CD4-positive, alpha-beta T cell (primary cell): ENCODE results near the gene DTX2. TPM values are rescaled to one million over a fixed set of nuclear protein-coding genes. Genes with fewer than 3 reads are reported as not detected.
"Not testable (repeated sequence)": the region's sequence is repeated elsewhere in the genome, so short reads cannot be mapped to it uniquely, and the experiment has no call there.

Source experiments
- ATAC-seq: fragments of 200-7000 bp; cut with Tn5 transposase; one replicate; pipeline ENCODE4 v1.10.0; 2022; ENCODE audit warnings: mild to moderate bottlenecking; ENCODE audit not compliant: poor library complexity
- CTCF ChIA-PET: fragments of 350-600 bp; sonication (Branson Sonifier 250); formaldehyde crosslinking; loops from one replicate; lab custom pipeline; 2021; ENCODE audit warnings: antibody characterized with exemption, inconsistent platforms; lab: Charles Lee
- POLR2A ChIA-PET: fragments of 350-600 bp; sonication (Branson Sonifier 250); formaldehyde crosslinking; loops from one replicate; lab custom pipeline; 2021; ENCODE audit warnings: antibody characterized with exemption, inconsistent platforms; lab: Charles Lee
- DNase-seq, 14 experiments: peaks; one replicate each; pipeline ENCODE4 v3.0.0-alpha.2; 2013 to 2020; ENCODE audit warnings: mixed read lengths in 2 of 14
- H3K27ac ChIP-seq, 2 donors: one replicate each; pipeline versions ENCODE4 v1.5.1 to v1.7.0; 2013; ENCODE audit warnings: low read length in 2 of 2, low read depth in 1 of 2, mild to moderate bottlenecking in 1 of 2
- H3K27me3 ChIP-seq, 2 experiments: 1 replicate in 1 of 2; 2 replicates in 1 of 2; pipeline versions ENCODE4 v1.6.1 to v1.7.0; 2013; ENCODE audit warnings: low read length in 2 of 2, control low read depth in 1 of 2, mild to moderate bottlenecking in 1 of 2, moderate library complexity in 1 of 2; ENCODE audit not compliant: insufficient read depth in 2 of 2, control insufficient read depth in 1 of 2
- H3K36me3 ChIP-seq: one replicate; pipeline ENCODE4 v1.6.1; 2013; ENCODE audit warnings: low read length, control low read depth; ENCODE audit not compliant: insufficient read depth
- H3K4me1 ChIP-seq: one replicate; pipeline ENCODE4 v1.6.1; 2013; ENCODE audit warnings: low read length, control low read depth; ENCODE audit not compliant: insufficient read depth
- H3K4me3 ChIP-seq: one replicate; pipeline ENCODE4 v1.5.1; 2013; ENCODE audit warnings: mild to moderate bottlenecking, low read length, moderate library complexity
- H3K9me3 ChIP-seq, 2 experiments: 1 replicate in 1 of 2; 2 replicates in 1 of 2; pipeline versions ENCODE4 v1.6.1 to v1.7.0; 2013; ENCODE audit warnings: low read length in 2 of 2, mild to moderate bottlenecking in 2 of 2, control low read depth in 1 of 2, moderate library complexity in 1 of 2; ENCODE audit not compliant: control insufficient read depth in 1 of 2, insufficient read depth in 1 of 2
- H3K27ac Mint-ChIP-seq: one replicate; pipeline ENCODE4 v1.8.0; 2020; ENCODE audit warnings: mixed read lengths
- H3K27me3 Mint-ChIP-seq: one replicate; pipeline ENCODE4 v1.8.0; 2021; ENCODE audit warnings: mixed read lengths
- H3K36me3 Mint-ChIP-seq: one replicate; pipeline ENCODE4 v1.8.0; 2021; ENCODE audit warnings: low read depth, mixed read lengths
- H3K4me1 Mint-ChIP-seq: one replicate; pipeline ENCODE4 v1.8.0; 2021; ENCODE audit warnings: low read depth, mixed read lengths
- H3K4me3 Mint-ChIP-seq: one replicate; pipeline ENCODE4 v1.8.0; 2020; ENCODE audit warnings: mild to moderate bottlenecking, mixed read lengths
- H3K9me3 Mint-ChIP-seq: one replicate; pipeline ENCODE4 v1.8.0; 2020; ENCODE audit warnings: mixed read lengths
- intact Hi-C, 2 experiments: fragments of 100-400 bp; cut with DNase I in 1 of 2; cut with micrococcal nuclease in 1 of 2; formaldehyde crosslinking; loops; one replicate each; pipeline versions ENCODE4 v1.15.1 to v1.9.0; 2023 to 2025; cut with DNase I, micrococcal nuclease
- polyA plus RNA-seq, 2 donors: library from polyadenylated mRNA; unstranded; fragments of 120-200 nt; gene quantifications; one replicate each; pipeline ENCODE4 v1.2.1, GENCODE V29; 2013
- total RNA-seq, 174 experiments: library from RNA in 2 of 174; stranded (reverse) in 2 of 174; gene quantifications; one replicate each; pipeline ENCODE4 v1.2.3 and lab custom pipeline; 2021 to 2026
- TF ChIP-seq, protein P1 (sequence below): fragments of 200-600 bp; IDR thresholded peaks from one replicate; pipeline ENCODE4 v1.8.0; 2022; ENCODE audit warnings: antibody characterized with exemption, mild to moderate bottlenecking

The DTX2 gene
- total RNA-seq (10 to 100 TPM; 18.2 to 19.2 TPM), total RNA-seq (lab: John Stamatoyannopoulos, UW) (3.9 to 32.1 (median 12.2) reads per million in 172 experiments)
- polyA plus RNA-seq (2013, experiment 1 of 2), result 14.4 TPM
- polyA plus RNA-seq (2013, experiment 2 of 2), result 17.3 TPM

DNA sequence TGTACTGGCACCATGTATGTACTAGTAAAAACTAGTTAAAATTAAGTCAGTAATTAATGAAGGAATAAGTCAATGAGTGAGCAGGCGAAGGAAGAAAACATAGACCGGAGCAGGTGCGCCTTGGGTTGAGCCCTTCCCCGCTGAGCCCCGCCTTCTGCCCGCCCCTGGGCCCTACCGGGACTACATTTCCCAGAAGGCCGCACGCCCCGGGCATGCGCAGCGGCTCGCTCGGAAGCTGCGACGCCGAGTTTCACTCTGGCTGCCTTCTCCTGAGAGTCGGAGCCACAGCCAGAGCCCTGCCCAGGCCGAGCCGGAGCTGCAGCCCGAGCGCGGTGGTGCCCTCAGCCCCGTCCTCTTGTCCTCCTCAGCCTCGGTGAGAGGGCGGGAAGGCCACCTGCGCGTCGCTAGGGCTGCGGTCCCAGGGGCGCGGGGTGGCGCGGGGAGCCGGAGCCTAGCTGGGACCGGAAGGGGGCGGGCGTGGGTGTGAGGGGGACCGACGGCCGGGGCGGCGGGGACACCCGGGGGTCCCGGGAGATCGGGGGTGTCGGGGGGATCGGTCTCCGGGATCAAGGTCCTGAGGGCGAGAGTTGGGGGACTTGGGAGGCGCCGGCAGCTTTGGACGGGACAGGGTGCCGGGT is at the start of gene DTX2:
Gene DTX2 (plus strand): TSS at position 246 of the 638 bp plus-strand sequence. CDS start 18,801 bp downstream, outside the sequence.
- DNase-seq, result peak in 10 of 14 experiments; percentile 30 to 58 (median 46)
- CTCF ChIA-PET, H3K27ac ChIP-seq, H3K4me1 ChIP-seq, H3K27me3 Mint-ChIP-seq, H3K36me3 Mint-ChIP-seq, H3K9me3 Mint-ChIP-seq, H3K9me3 ChIP-seq, H3K27me3 ChIP-seq, H3K36me3 ChIP-seq, intact Hi-C loops, H3K27ac Mint-ChIP-seq, POLR2A ChIA-PET, H3K4me1 Mint-ChIP-seq: not testable (repeated sequence)
- peak; percentile 97 for ATAC-seq
- H3K4me3 Mint-ChIP-seq, result peak within 1 kb of the TSS; percentile 54
- H3K4me3 ChIP-seq, result peak within 1 kb of the TSS; percentile 30

GRCh38 chr7:76412249-76412648 is 49.3 kb upstream of the DTX2 start:
- POLR2A ChIA-PET, result no interaction called here
- ATAC-seq, result no peak
- no peaks in the 10 kb centered on the region for H3K4me1 ChIP-seq
- Mint-ChIP-seq H3K4me1 (no peaks in the 10 kb centered on the region), H3K36me3 (no peaks in the 10 kb centered on the region), H3K9me3 (no peaks in the 10 kb centered on the region), H3K4me3 (no peak overlapping the region), H3K27ac (no peak overlapping the region), H3K27me3 (no peaks in the 10 kb centered on the region)
- TF ChIP-seq, protein P1, sequence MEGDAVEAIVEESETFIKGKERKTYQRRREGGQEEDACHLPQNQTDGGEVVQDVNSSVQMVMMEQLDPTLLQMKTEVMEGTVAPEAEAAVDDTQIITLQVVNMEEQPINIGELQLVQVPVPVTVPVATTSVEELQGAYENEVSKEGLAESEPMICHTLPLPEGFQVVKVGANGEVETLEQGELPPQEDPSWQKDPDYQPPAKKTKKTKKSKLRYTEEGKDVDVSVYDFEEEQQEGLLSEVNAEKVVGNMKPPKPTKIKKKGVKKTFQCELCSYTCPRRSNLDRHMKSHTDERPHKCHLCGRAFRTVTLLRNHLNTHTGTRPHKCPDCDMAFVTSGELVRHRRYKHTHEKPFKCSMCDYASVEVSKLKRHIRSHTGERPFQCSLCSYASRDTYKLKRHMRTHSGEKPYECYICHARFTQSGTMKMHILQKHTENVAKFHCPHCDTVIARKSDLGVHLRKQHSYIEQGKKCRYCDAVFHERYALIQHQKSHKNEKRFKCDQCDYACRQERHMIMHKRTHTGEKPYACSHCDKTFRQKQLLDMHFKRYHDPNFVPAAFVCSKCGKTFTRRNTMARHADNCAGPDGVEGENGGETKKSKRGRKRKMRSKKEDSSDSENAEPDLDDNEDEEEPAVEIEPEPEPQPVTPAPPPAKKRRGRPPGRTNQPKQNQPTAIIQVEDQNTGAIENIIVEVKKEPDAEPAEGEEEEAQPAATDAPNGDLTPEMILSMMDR, result no peak
- intact Hi-C loops, result no loop called here
- no peak overlapping the region for H3K4me3 ChIP-seq
- no peak for DNase-seq
- CTCF ChIA-PET, result no interaction called here
- H3K27me3 ChIP-seq, result no peaks in the 10 kb centered on the region
- H3K27ac ChIP-seq, result no peak overlapping the region
- H3K9me3 ChIP-seq, result no peaks in the 10 kb centered on the region
- H3K36me3 ChIP-seq, result no peaks in the 10 kb centered on the region

GRCh38 chr7:76417654-76418310 is 43.7 kb upstream of the DTX2 start:
- ATAC-seq, H3K27ac Mint-ChIP-seq, H3K4me3 Mint-ChIP-seq, H3K9me3 Mint-ChIP-seq, H3K27me3 Mint-ChIP-seq, H3K9me3 ChIP-seq, H3K4me3 ChIP-seq, H3K36me3 Mint-ChIP-seq, DNase-seq, intact Hi-C loops, H3K27ac ChIP-seq, H3K27me3 ChIP-seq, H3K36me3 ChIP-seq, POLR2A ChIA-PET, CTCF ChIA-PET, H3K4me1 Mint-ChIP-seq, H3K4me1 ChIP-seq: not testable (repeated sequence)

- H3K9me3 ChIP-seq, H3K4me1 Mint-ChIP-seq, CTCF ChIA-PET, DNase-seq, H3K27ac ChIP-seq, H3K36me3 ChIP-seq, H3K27me3 ChIP-seq, ATAC-seq, H3K4me3 ChIP-seq, POLR2A ChIA-PET, intact Hi-C loops, H3K9me3 Mint-ChIP-seq, H3K36me3 Mint-ChIP-seq, H3K4me1 ChIP-seq, H3K27ac Mint-ChIP-seq, H3K27me3 Mint-ChIP-seq, H3K4me3 Mint-ChIP-seq: not testable (repeated sequence)
Observed at GRCh38 chr7:76421097-76421496, 40.4 kb upstream of the DTX2 start.
